Mammary epithelial cell (primary cell): ENCODE measurements around the gene UBE2C.

Experiments
- CTCF ChIP-seq, 2 donors: IDR thresholded peaks in 1 of 2; conservative IDR thresholded peaks in 1 of 2; 2 replicates each; pipeline ENCODE4 v1.5.1; 2011 to 2012; ENCODE audit warnings: inconsistent platforms in 2 of 2, low read length in 2 of 2, mild to moderate bottlenecking in 2 of 2, control low read depth in 1 of 2, low read depth in 1 of 2; ENCODE audit not compliant: insufficient read depth in 1 of 2; ENCODE audit errors: extremely low read depth in 1 of 2
- EZH2 ChIP-seq: IDR thresholded peaks from 2 replicates; pipeline ENCODE4 v1.6.1; 2012; ENCODE audit warnings: low read length, inconsistent platforms, borderline replicate concordance

- no peak for TF ChIP-seq CTCF (conservative IDR thresholded peaks at IDR 0.05 in 1 of 2, IDR thresholded peaks at IDR 0.05 in 1 of 2; ENCODE audit: extremely low read depth in 1 of 2, insufficient read depth in 1 of 2, low read depth in 1 of 2, low read length in 2 of 2)
- TF ChIP-seq EZH2, result no peak
These were observed 15.9 kb upstream of the UBE2C start for GRCh38 chr20:45796337-45797065.
